ENCODE results near the gene EDN3. TPM values are rescaled to one million over a fixed set of nuclear protein-coding genes. Genes with fewer than 3 reads are reported as not detected.

The EDN3 gene
- total RNA-seq, 1 donor = not detected

GRCh38 chr20:59342023-59342957, 41.9 kb downstream of the EDN3 start:
- TF ChIP-seq CTCF (IDR thresholded peaks at IDR 0.05; ENCODE audit: insufficient read depth, low read depth, low read length) = no peak
- no peak overlapping the region for H3K4me3 ChIP-seq (ENCODE audit: low read depth, low read length)
- no peak for DNase-seq (ENCODE audit: low read depth)

GRCh38 chr20:59346061-59346460, 45.6 kb downstream of the EDN3 start:
- DNase-seq (ENCODE audit: low read depth) = no peak
- no peak overlapping the region for H3K4me3 ChIP-seq (ENCODE audit: low read depth, low read length)
- TF ChIP-seq CTCF (IDR thresholded peaks at IDR 0.05; ENCODE audit: insufficient read depth, low read depth, low read length) = no peak

- no peak for TF ChIP-seq CTCF (IDR thresholded peaks at IDR 0.05; ENCODE audit: insufficient read depth, low read depth, low read length)
- no peak for DNase-seq (ENCODE audit: low read depth)
- no peak overlapping the region for H3K4me3 ChIP-seq (ENCODE audit: low read depth, low read length)
These were observed 48.9 kb downstream of the EDN3 start for GRCh38 chr20:59349277-59349676.

GRCh38 chr20:59350330-59351156, 50.1 kb downstream of the EDN3 start:
- no peak for TF ChIP-seq CTCF (IDR thresholded peaks at IDR 0.05; ENCODE audit: insufficient read depth, low read depth, low read length)
- DNase-seq (ENCODE audit: low read depth) = no peak
- H3K4me3 ChIP-seq (ENCODE audit: low read depth, low read length) = no peak overlapping the region

- H3K4me3 ChIP-seq (ENCODE audit: low read depth, low read length) = no peak overlapping the region
- DNase-seq (ENCODE audit: low read depth) = no peak
- no peak for TF ChIP-seq CTCF (IDR thresholded peaks at IDR 0.05; ENCODE audit: insufficient read depth, low read depth, low read length)
These were observed 51.0 kb downstream of the EDN3 start for GRCh38 chr20:59351157-59352040.

GRCh38 chr20:59352541-59352940, 52.1 kb downstream of the EDN3 start:
- no peak overlapping the region for H3K4me3 ChIP-seq (ENCODE audit: low read depth, low read length)
- no peak for DNase-seq (ENCODE audit: low read depth)
- no peak for TF ChIP-seq CTCF (IDR thresholded peaks at IDR 0.05; ENCODE audit: insufficient read depth, low read depth, low read length)
